HG03354 (cell line): ENCODE measurements around the gene GPR137.
A peak's percentile ranks its signal among the peaks of the same experiment; 100 is the strongest.

Source experiments
- ATAC-seq: cut with Tn5 transposase; IDR thresholded peaks from one replicate; pipeline ENCODE4 v1.9.1; 2021; ENCODE audit warnings: mild to moderate bottlenecking; ENCODE audit not compliant: unreplicated experiment, poor library complexity, severe bottlenecking

The GPR137 gene, protein sequence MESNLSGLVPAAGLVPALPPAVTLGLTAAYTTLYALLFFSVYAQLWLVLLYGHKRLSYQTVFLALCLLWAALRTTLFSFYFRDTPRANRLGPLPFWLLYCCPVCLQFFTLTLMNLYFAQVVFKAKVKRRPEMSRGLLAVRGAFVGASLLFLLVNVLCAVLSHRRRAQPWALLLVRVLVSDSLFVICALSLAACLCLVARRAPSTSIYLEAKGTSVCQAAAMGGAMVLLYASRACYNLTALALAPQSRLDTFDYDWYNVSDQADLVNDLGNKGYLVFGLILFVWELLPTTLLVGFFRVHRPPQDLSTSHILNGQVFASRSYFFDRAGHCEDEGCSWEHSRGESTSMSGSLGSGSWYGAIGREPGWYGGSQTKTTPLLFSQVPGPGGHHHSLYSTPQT

DNA sequence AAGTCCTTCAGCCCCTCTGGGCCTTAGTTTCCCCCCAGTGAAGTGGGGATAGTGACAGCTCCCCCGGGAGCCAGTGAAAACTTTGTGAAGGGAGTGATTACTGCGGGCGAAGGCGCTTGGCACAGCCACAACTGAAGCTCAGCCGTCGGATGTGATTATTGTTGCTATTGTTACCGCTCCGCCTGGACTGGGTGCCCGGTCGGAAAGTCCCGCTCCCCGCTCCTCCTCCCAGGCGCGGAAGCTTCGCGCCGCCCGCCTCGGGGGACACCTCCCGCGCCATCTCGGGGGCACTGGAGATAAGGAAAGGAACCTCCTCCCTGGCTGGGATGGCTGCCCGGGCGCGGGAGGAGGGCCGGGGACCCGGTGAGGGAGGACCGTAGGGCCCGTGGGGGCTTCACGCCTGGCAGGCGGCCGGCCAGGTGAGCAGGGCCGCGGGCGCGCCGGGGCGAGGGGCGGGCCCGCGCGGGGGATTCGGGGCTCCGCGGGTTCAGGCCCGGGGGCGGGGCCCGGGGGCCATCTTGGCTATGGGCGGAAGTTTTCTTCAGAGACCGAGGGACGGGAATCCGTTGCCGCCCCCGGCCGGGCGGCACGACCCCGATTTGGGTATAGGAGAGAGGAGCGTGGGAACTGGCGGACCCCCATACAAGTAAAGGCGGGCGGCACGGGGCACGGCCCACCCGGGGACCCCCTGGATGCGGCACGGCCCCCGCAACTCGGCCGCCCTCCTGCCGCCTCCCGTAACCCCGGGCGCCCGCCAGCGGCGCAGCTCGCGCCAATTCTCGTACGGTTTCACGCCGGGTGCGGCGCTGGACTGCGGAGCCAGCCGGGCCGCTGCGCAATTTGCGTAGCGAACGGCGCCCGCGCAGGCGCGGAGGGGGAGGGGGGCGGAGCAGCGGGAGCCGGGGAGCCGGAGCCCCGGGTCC, at the start of gene GPR137:
Gene GPR137 (plus strand): TSS at position 887 of the 923 bp plus-strand sequence. CDS start 677 bp downstream, outside the sequence.
- peak; percentile 62 for ATAC-seq

DNA sequence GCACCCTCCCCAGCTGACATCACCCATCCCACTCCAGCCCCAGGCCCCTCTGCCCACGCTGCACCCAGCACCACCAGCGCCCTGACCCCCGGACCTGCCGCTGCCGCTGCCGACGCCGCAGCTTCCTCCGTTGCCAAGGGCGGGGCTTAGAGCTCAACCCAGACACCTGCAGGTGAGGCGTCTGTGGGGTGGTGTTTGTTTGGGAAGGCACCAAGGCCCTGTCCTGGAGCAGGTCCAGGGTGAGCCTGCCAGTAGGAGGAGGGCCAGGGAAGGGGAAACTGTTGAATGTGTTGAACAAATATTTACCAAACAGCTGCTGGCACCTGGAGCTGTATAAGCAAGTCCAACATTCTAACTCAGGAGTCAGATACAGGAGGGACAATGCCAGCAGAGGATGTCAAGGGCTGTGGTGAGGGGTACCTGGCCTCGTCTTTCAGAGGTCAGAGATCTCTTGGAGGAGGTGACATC, 48.1 kb upstream of the GPR137 start:
- ATAC-seq = no peak

DNA sequence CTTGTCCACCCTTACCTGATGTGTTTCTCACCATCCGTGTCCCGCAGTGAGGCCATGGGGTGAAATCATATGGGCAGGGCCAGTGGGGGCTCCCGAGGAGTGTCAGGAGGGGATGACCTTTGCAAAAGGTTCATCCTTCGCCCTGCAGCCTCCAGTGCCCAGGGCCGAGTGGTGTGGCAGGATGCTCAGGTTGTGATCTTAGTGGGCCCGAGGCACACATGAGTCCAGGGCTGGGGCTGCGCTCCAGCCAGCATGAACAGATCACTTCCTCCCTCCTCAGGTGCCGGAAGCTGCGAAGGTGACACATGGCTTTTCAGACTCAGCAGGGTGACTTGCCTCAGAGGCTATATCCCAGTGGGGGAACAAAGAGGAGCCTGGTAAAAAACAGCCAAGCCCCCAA, 47.6 kb upstream of the GPR137 start:
- ATAC-seq = no peak

DNA sequence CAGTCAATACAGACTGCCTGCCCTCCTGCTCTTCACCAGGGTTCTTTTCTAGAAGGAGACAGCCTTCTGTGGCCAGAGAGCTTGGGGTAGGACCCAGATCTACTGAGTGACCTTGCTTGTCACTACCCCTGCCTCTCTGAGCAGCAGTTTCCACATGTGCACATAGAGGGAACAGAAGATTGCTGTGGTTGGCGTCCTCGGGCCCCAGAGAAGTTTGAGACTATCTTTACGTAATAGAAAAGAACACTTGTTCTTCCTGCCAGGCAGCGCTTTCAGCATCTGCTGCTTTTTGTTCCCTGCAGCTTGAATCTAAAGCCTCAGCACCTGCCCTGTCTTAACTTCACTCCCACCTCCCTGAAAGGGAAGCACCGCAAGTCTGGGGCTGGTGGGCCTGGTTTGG, 46.6 kb upstream of the GPR137 start:
- no peak for ATAC-seq

DNA sequence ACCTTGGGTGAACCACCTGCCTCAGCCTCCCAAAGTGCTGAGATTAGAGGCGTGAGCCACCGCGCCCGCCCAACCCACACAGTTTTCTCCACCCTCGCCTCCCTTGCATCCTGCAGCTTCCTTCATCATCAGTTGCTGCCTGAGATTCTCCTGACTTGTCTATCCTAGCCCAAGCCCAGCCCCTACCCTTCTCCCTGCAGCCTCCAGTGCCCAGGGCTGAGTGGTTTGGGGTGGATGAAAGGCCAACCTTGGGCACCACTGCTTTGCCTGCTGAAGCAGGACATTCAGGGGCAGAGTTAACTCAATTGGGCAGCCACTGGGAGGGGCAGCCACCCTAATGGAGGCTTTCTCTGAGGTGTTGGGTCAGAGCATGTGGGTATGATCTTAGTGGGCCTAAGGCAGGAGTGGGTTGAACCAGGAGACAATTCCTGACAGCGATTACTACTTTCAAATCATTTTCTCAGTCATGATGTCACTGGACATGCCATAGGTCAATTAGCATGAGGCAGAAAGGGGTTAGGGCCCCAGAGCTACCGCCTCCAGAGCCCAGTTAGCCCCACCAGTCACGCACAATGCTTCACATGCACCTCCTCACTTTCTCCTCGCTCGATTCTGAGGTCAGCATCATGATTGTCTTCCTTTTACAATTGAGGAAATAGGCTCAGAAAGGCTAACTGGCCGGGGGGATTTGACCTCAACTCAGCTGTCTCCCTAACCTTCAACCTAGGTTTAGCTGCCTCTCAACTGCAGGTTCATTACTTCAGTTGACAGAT, 45.8 kb upstream of the GPR137 start:
- ATAC-seq = peak; percentile 5

DNA sequence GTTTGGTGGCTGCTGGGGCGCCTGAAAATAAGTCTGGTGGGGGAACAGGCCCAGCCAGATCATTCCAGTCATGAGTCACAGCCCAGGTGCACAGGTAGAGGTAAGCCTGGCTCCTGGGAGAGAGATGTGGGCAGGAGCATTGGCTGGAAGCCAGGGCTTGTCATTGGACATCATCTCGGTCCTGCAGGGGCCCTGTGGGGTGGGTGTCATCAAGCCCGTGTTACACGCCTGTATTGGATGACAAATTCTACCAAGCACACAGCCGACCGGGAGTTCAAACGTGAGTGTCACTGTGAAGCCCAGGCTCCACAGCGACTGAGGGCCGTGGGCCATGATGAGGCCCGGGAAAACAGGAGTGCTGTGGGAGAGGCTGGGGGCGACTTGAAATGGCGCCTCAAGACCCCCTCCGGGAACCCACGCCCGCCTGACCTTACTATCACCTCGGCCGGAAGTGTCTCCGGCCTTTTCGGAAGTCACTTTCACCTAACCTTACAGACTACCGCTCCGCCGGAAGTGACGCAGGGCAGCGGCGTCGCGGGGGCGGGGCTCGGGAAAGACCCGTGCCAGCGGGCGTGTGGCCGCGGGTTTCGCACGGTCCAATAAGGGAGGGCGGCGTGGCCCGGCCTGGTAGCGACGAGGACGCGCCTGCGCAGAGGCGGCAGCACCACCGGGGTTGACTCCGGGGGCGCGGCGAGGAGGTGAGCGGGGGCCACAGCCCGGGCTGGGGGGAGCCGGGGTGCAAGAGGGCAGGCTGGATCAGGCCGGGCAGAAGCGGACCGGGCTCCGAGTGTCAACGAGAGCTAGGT, 45.0 kb upstream of the GPR137 start, which contains the start of gene FKBP2:
Gene FKBP2 (plus strand): TSS at position 661 of the 806 bp plus-strand sequence. CDS start 1,293 bp downstream, outside the sequence.
- ATAC-seq = peak; percentile 58

DNA sequence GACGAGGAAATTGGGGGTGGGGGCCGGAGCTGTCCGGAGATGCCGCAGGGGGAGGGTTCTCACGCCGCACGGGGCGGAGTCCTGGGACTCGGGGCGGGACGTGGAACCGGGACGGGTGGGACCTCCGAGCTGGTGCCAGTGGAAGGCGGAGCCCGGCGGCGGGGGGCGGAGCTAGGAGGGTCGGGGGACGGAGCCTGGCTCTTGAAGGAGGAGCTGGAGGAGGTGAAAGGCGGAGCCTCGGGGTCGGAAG, 44.5 kb upstream of the GPR137 start:
- peak; percentile 62 for ATAC-seq

DNA sequence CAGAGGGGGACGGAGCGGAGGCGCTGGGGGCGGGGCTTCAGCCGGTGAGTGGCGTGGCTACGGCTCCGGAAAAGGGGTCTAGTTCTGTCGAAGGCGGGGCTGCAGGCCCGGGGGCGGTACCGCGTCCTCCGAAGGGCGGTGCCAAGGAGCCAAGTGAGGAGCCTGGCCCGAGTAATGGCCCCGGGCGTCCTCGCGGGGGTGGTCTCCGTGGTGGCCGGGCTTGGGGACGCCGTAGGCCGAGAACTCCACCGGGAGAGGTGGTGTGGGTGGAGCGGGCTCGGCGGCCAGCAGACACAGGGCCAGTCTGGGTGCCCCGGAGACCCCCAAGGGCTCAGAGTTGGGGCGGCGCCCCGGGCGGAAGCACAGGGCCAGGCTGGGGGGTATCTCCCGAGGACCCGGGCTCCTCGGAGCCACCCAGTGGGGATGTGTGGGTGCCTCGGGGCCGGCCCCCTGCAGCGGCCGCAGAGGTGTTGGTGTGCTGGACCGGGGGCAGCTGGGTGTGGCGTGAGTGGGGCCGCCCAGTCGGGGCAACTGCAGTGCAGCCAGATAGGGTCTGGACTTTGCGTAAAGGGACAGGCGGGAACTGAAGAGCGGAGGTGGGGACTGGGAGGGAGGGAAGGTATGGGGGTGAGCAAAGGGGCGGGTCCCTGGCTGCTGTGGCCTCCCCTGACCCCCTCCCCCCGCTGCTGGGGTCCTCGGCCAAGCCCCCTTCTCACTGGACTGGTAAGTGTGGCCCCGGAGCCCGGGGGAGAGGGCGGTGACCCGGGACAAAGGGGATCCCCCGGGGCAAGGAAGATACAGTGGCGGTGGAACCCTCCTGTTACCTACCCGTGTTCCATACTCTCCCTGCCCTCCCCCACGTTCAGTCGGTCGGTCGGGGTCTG, 43.9 kb upstream of the GPR137 start:
- ATAC-seq = peak; percentile 63

DNA sequence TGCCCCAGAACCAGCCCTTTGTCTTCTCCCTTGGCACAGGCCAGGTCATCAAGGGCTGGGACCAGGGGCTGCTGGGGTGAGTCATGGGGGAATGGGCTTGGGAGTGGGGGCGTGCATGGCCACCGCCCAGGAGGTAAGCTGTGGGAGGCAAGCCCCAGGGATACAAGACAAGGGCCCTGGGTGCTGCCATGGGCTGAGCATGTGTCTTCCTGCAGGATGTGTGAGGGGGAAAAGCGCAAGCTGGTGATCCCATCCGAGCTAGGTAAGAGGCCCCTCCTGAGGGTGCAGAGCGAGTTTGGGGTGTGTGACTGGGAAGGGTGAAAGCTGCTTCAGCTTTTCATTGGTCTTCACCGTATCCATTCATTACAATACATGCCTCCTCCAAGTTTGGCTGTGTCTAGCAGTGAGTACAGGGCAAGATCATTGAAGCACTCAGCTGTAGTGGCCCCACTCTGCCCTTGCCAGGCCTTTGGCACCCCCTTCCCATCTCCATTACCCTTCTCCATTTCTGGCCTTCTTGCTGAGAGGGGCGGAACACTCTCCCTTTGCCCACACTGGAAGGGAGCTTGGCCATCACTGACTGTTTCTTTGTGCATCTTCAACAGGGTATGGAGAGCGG, 42.3 kb upstream of the GPR137 start:
- ATAC-seq = no peak

DNA sequence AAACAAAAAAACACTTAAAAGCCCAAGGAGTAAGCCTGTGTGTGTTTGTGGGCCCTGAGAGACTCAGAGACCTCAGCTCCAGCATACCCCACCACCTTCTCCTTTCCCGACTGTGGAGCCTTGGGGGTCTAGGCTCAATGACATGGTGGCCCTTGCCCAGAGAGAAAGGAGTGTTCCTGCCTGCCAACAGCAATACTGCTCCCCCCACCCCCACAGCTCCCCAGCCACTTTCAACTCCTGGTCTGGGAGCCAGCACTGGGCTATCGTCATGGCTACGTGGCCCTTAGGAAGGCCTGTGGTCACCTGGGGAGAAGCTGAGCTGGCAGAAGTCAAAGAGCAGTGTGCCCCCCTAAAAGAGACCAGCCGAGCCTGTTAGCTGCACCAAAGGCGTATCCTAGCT, 41.5 kb upstream of the GPR137 start:
- no peak for ATAC-seq

DNA sequence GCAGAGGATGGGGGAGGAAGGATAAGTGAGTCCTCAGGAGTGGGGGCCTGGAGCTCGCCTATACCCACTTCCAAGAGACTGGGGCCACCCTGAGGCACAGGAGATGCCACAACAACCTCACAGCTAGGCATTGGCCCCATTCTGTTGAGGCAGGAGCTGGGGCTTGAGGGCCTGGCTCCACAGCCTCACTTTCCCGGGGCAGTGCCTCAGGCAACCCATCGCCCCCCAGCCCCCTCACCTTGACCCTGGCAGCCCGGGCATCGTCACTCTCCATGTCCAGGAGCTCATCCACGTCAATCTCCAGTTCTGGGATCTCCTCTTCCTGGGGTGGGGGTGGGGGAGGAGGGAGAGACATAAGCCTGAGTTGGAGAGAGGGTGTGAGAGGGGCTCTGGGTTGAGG, 40.7 kb upstream of the GPR137 start:
- ATAC-seq = no peak

DNA sequence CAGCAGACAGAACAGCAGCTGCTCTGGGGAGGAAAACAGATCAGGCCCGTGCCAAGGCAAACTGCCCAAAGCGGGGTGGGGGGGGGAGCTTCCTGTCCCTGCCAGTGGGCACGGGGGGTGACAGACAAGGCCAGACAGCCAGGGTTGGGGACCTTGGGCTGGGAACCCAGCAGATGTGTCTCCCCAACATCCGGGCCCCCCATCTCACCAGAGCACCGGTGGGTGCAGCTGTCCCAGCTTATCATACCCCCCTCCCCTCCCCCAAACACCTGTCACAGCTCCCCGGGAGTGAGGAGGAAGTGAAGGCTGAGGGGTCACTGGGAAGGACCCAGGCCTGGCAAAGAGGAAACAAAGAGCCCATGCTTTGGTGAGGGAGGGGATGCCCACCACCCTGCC, 40.2 kb upstream of the GPR137 start:
- ATAC-seq = no peak

DNA sequence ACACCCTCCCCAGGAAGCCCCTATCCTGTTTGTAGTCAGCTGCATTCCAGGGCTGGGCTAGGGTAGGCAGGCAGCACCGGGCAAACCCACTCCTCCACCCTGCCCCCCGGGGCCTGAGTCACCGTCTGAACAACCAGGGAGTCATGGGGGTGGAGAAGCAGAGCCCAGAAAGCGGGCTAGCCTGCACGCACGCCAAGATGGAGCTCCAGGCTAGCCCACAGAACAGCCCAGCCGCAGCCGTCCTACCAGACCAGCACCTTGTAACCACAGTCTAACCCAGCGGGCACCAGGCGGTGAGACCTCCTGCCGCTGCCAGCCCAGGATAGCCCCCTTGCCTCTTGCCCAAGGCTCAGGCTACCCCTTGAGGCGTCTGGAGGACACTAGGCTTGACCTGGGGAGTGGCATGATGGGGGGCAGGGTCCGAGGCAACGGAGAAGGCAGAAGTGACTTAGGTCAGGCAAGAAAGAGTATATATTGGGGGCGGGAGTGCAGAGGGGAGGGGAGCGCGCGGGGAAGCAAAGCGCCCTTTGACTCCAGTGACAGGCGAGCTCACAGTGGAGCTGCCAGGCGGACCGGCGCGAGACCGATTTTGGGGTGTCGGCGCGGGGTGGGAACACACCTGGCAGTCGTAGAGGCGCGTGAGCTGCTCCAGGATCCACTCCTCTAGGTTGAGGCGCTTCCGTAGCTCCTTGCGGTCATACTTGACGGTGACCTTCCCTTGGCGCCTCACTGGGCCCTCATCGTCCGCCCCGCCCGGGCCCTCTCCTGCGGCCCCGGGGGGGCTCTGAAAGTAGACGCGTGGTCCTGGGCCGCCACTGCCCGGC, 39.6 kb upstream of the GPR137 start:
- peak; percentile 1 for ATAC-seq

DNA sequence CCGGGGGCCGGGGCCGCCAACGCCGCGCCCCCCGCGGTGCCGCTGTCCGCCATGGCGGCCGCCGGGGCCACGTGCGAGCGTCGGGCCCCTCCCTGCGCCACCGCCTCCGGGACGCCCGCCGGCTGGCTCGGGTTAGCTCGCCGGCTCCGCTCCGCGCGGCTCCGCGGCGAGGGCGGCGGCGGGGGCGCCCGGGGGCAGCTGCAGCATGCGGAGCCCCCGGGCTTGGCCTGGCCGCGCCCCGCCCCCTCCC, 39.1 kb upstream of the GPR137 start:
- ATAC-seq = peak; percentile 7

DNA sequence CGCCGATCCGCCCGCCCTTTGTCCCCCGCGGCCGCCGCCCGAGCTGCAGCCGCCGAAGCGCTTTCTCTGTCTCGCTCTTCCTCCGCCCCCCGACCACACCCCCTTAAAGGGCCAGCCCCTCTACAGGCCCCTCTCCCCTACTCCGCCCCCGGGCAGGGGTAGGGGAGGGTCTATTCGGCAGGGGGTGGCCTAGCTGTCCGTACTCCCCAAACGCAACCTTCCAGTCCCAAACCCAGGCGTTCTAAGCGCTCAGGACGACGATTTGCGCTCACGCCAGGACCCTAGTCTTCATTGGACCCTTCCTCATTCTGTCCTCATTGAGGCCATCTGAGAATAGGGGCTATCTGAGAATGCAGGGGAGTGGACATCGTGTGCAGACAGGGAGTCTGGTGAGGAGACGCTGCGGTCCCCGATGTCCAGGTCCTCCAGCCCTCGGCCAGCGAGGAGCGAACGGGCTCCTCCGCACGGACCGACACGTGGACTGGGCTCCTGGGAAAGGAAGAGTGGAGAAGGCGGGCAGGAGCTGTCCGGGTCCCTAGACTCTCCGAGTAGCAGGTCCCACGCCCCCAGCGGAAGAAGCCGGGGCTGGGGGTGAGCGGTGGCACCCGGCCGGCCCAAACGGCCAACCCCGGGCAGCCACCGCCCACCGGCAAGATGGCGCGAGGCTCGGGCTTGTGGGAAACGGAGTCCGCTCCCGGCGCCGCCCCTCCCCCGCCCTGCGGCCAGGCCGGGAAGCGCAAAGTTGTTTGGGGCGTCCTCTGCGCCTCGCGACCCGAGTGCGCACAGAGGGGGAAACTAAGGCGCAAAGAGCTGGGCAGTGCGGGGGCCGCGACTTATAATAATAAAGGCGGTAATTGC, 38.5 kb upstream of the GPR137 start, which contains the start of gene PPP1R14B:
Gene PPP1R14B (minus strand): TSS at position 73 of the 858 bp plus-strand sequence. CDS start 270 bp downstream, outside the sequence.
- peak; percentile 41 for ATAC-seq

DNA sequence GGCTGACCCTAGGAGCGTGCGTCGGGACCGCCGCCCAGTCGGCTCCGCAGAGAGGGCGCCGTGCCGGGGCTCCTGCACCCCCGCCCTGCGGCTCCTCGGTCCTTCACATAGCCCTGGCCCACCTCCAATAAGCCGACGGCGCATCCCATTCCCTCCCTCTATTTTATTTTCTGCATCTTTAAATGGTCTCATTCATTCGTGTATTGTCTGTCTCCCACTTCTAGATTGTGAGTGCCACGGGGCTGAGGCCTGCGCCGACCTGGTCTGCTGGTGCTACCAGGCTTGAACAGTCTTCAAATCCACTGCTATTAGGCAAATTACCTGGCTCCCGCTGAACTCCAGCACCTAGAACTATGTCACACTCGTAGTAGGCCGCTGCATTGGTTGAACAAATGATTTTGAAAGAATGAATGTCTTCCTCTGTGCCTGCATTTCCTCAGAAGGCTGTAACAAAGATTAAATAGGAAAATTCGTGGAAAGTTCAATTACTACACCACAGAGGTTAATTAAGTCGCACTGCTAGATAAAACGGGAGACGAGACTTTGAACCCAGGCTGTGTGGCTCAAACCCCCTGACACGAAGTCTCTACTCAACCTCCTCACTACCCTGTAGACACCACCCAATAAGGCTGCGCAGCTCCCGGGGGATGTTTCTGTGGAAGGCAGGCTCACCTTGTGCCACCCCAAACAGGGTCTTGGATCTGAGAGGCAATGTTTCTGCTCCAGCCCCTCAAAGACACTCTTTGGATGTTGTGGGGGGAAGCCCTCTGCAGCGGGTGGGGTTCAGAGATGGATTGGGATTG, 37.7 kb upstream of the GPR137 start:
- ATAC-seq = no peak
